ENCODE measurements around the gene CYSTM1.

CYSTM1 gene

GRCh38 chr5:140239939-140240700 is 65.1 kb downstream of the CYSTM1 start:
- DNase-seq, result peak; percentile 19

GRCh38 chr5:140240987-140241706 is 66.2 kb downstream of the CYSTM1 start:
- DNase-seq, result no peak

- no peak for DNase-seq
Observed at GRCh38 chr5:140242099-140242498, 67.1 kb downstream of the CYSTM1 start.

- no peak for DNase-seq
Observed at GRCh38 chr5:140242890-140243585, 68.0 kb downstream of the CYSTM1 start.

GRCh38 chr5:140243706-140244250 is 68.8 kb downstream of the CYSTM1 start:
- no peak for DNase-seq

GRCh38 chr5:140244525-140245025 is 69.6 kb downstream of the CYSTM1 start:
- DNase-seq, result peak; percentile 48

GRCh38 chr5:140245341-140245740 is 70.4 kb downstream of the CYSTM1 start:
- no peak for DNase-seq

- DNase-seq, result no peak
Observed at GRCh38 chr5:140245926-140246325, 70.9 kb downstream of the CYSTM1 start.

GRCh38 chr5:140246378-140247122 is 71.6 kb downstream of the CYSTM1 start:
- no peak for DNase-seq

- no peak for DNase-seq
Observed at GRCh38 chr5:140248414-140248813, 73.4 kb downstream of the CYSTM1 start.

- DNase-seq, result no peak
Observed at GRCh38 chr5:140249536-140249935, 74.5 kb downstream of the CYSTM1 start.

- DNase-seq, result no peak
Observed at GRCh38 chr5:140250386-140250785, 75.4 kb downstream of the CYSTM1 start.

- no peak for DNase-seq
Observed at GRCh38 chr5:140251527-140251973, 76.6 kb downstream of the CYSTM1 start.

GRCh38 chr5:140252470-140253126 is 77.6 kb downstream of the CYSTM1 start:
- no peak for DNase-seq

- no peak for DNase-seq
Observed at GRCh38 chr5:140253985-140254384, 79.0 kb downstream of the CYSTM1 start.

- no peak for DNase-seq
Observed at GRCh38 chr5:140255460-140256157, 80.6 kb downstream of the CYSTM1 start.

GRCh38 chr5:140256726-140257125 is 81.7 kb downstream of the CYSTM1 start:
- DNase-seq, result no peak

- DNase-seq, result no peak
Observed at GRCh38 chr5:140258016-140258415, 83.0 kb downstream of the CYSTM1 start.

- DNase-seq, result no peak
Observed at GRCh38 chr5:140258873-140259272, 83.9 kb downstream of the CYSTM1 start.

GRCh38 chr5:140259500-140259899 is 84.5 kb downstream of the CYSTM1 start:
- DNase-seq, result no peak

GRCh38 chr5:140260089-140260656 is 85.2 kb downstream of the CYSTM1 start:
- no peak for DNase-seq
